GM18868 (cell line): ENCODE measurements around the gene CGRRF1.

Source experiments
- ATAC-seq: cut with Tn5 transposase; IDR thresholded peaks from one replicate; pipeline ENCODE4 v1.9.1; 2021; ENCODE audit warnings: mild to moderate bottlenecking, moderate library complexity; ENCODE audit not compliant: unreplicated experiment

CGRRF1 gene

GRCh38 chr14:54574528-54574927, 64.8 kb downstream of the CGRRF1 start:
- ATAC-seq = no peak

- ATAC-seq = no peak
Observed at GRCh38 chr14:54577494-54577893, 67.8 kb downstream of the CGRRF1 start.

- ATAC-seq = no peak
Observed at GRCh38 chr14:54577977-54578376, 68.3 kb downstream of the CGRRF1 start.

- no peak for ATAC-seq
Observed at GRCh38 chr14:54579621-54580020, 69.9 kb downstream of the CGRRF1 start.

GRCh38 chr14:54580933-54581332, 71.2 kb downstream of the CGRRF1 start:
- no peak for ATAC-seq

GRCh38 chr14:54582334-54582733, 72.6 kb downstream of the CGRRF1 start:
- no peak for ATAC-seq

GRCh38 chr14:54584097-54584496, 74.4 kb downstream of the CGRRF1 start:
- ATAC-seq = no peak

- no peak for ATAC-seq
Observed at GRCh38 chr14:54585214-54585613, 75.5 kb downstream of the CGRRF1 start.
